IPS-11a (cell line): ENCODE results near the gene RAB3A.
"Not testable (repeated sequence)": the region's sequence is repeated elsewhere in the genome, so short reads cannot be mapped to it uniquely, and the experiment has no call there.

ENCODE experiments used
- H3K4me3 ChIP-seq: one replicate; pipeline ENCODE4 v1.5.1; 2013; ENCODE audit warnings: low read depth, low read length, control low read depth

The RAB3A gene

DNA sequence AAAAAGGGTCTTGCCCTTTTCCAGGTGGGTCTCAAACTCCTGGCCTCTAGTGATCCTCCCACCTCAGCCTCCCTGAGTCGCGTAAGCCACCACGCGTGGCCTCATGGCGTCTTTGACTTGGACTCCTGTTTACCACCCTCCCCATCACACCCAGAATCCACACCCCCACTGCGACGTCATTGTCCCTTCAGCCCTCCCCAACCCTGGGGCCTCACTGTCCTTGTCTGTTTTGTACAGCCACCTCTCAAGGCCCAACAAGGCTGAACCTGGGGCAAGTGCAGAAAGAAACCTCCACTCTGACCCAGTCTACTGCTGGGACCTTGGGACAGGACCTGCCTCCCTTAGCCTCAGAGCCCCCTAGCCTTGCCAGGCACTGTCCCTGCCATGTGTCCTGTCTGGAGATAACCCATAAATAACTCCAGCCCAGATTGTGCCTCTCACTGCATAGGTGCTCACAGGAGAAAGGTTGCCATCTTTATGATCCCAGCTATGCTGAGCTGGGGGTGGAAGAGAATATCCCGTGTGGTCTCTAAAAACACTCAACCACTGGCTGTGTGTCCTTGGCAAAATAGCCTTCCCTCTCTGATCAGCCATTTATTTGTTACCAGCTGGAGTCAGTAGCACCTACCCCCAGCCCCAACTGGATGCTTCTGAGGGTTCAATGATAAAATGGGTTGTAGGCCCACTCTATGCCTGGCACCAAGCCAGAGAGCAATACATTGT, 32.1 kb downstream of the RAB3A start:
- no peak overlapping the region for H3K4me3 ChIP-seq

DNA sequence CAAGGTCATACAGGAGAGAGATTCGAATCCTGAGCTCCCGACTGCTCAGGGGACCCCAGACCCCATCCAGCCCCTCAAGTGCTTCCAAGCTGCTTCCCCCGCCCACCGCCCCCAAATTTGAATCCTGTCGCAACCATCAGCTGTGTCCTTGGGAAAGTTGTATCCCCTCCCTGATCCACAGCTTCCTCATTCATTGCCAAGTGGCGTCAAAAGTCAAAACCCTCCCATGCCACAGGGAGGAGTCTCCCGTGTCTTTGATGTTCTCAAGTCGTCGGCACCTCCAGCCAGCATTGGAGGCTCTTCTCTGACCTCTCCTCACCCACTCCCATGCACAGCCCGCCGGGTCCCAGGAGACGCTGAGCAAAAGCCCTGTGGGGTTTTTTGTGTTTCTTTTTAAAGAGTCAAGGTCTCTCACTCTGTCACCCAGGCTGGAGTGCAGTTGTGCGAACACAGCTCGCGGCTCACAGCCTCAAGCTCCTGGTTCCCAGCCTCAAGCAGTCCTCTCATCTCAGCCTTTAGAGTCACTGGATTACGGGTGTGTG, 33.1 kb downstream of the RAB3A start:
- no peak overlapping the region for H3K4me3 ChIP-seq

DNA sequence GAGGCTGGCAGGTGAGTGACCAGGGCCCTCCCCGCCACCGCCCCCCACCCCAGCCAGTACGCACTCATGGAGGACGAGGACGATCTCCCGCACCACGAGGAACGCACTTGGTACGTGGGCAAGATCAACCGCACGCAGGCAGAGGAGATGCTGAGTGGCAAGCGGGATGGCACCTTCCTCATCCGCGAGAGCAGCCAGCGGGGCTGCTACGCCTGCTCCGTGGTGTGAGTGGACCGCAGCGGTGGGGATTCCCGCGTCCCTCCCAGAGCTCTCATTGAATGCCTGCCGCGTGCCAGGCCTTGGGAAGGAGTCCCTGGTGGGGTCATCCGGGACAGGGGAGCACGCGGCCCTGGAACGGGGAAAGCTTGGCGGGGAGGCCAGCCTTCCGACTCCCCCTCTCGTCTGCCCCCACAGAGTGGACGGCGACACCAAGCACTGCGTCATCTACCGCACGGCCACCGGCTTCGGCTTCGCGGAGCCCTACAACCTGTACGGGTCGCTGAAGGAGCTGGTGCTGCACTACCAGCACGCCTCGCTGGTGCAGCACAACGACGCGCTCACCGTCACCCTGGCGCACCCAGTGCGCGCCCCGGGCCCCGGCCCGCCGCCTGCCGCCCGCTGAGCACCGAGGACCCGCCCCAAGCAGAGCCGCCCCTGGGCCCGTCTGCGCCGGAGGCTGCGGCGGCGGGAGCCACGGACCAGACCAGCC, 35.0 kb downstream of the RAB3A start:
- H3K4me3 ChIP-seq = no peak overlapping the region

DNA sequence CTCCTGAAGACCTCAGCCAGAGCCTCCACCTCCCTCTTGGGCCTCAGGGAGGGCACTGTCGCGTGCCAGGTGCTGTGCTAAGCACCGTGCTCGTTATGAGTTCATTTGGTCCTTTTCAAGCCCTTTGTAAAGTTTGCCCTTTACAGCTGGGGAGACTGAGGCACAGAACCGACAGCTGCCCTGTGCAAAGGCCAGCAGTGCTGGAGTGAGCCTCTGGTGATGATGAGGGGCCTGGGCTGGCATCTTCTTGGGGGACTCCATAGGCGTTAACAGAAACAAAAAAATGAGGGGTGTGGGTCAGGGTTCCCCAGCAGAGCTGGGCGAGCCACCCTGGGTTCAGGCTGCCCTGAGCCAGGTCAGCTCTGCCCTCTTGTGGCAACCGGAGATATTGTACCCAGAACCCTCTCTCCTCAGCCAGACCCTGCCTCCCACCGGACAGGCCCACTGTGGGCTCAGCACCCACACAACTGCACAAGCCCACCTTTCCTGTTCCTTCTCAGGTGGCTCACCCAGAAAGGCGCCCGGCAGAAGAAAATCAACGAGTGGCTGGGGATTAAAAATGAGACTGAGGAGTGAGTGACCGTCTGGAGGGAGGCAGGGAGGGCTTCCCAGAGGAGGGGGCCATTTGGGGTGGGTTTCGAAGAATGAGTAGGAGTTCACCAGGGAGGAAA, 35.7 kb downstream of the RAB3A start:
- no peak overlapping the region for H3K4me3 ChIP-seq

DNA sequence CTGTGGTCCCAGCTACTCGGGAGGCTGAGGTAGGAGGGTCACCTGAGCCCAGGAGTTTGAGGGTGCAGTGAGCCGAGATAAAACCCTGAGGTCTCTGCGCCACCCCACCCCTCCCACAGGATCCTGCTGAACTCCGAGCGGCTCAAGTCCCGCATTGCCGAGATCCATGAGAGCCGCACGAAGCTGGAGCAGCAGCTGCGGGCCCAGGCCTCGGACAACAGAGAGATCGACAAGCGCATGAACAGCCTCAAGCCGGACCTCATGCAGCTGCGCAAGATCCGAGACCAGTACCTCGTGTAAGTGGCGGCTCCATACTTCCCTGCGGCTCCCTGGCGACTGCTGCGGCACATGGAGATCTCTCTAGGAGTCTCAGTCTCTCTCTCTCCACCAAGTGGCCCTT, 36.8 kb downstream of the RAB3A start:
- H3K4me3 ChIP-seq = no peak overlapping the region

DNA sequence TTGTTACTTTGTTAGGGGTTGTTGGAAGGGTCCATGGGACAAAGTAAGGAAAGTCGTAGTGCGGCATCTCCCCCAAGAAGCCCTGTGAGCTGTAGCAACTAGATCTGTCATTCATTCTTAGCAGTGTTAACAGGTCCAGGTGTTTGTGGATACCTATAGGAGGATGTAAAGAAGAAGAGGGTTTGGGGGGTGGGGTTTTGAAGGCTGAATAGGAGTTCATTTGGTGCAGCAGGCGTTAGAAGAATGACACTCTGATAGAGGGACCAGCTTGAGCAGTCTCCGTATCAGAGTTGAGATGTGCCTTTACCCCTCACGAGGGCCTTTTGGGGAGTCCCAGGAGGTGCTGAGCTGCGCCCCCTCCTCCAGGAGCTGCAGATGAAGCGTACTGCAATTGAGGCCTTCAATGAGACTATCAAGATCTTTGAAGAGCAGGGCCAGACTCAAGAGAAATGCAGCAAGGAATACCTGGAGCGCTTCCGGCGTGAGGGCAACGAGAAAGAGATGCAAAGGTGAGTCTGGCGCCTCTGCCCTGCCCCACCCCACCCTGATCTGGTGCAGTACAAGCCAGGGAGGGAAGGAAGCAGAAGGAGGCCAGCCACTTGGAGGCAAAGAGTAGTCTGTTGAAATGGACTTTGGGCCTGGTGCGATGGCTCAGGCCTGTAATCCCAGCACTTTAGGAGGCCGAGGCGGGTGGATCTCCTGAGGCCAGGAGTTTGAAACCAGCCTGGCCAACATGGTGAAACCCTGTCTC, 37.9 kb downstream of the RAB3A start:
- no peak overlapping the region for H3K4me3 ChIP-seq

DNA sequence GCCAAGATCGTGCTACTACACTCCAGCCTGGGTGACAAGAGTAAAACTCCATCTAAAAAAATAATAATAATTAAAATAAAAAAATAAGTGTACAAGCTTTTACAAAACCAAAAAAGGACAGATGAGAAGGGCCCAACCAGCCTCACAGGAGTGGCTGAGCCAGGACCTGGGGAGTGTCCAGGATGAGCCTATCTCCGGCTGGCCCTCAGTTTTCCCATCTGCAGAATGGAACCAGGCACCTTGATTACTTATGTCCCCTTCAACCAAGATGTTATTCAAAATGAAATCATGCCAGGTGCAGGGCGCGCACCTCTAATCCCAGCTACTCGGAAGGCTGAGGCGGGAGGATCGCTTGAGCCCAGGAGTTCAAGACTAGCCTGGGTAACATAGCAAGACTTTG, 39.8 kb downstream of the RAB3A start:
- H3K4me3 ChIP-seq = no peak overlapping the region

DNA sequence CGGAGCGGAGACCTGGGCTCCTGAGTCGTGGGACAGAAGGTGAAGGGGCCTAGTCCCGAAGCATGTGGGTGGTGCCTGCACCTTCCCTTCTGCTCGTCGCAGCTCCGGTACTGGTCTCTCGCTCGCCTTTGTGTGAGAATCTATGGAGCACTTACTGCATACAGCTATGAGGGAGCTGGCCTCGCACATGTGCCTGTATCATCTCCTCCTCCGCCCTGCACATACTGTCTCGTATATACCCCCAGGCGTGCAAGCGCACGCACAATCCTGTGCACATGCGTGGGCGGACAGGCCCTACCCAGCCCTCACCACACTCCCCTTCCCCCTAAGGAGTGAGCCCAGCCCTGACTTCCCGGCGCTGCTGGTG, 42.2 kb downstream of the RAB3A start:
- H3K4me3 ChIP-seq = no peak overlapping the region

DNA sequence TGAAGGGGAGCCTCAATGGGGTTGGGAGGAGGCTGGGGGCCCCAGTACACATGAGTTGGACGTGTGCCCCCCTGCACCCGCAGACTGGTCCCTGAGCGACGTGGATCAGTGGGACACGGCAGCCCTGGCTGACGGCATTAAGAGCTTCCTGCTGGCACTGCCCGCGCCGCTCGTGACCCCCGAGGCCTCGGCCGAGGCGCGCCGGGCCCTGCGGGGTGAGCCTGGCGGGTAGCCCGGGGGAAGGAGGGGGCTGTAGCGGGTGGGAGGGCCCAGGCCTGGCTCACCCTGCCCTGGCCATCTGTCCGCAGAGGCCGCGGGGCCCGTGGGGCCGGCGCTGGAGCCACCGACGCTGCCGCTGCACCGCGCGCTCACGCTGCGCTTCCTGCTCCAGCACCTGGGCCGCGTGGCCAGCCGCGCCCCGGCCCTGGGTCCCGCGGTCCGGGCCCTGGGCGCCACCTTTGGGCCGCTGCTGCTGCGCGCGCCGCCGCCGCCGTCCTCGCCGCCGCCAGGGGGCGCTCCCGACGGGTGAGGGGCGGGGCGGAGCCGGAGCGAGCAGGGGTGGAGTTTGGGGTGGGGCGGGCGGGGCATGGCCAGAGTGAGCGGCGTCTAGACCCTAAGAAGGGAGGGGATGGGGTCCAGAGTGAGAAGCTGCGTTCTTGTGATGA, 42.7 kb downstream of the RAB3A start:
- H3K4me3 ChIP-seq = no peak overlapping the region

DNA sequence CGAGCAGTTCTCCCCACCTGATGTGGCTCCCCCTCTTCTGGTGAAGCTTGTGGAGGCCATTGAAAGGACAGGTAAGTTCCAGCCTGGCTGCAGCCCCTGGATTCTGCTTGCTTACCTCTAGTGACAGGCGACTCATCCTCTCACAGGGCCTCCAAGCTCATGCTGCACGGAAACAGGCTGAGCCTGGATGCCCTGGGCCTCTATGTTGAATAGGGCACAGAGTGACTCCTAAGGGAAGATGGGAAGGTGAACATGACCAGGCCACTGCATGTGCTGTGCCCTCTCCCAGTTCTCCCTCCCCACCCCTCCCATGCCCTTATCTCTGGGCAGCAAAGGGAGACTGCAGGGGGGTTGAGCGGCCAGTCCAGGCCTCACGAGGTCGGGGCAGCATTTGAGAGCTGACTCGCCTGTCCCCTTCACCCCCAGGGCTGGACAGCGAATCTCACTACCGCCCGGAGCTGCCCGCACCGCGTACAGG, 43.3 kb downstream of the RAB3A start:
- H3K4me3 ChIP-seq = no peak overlapping the region

DNA sequence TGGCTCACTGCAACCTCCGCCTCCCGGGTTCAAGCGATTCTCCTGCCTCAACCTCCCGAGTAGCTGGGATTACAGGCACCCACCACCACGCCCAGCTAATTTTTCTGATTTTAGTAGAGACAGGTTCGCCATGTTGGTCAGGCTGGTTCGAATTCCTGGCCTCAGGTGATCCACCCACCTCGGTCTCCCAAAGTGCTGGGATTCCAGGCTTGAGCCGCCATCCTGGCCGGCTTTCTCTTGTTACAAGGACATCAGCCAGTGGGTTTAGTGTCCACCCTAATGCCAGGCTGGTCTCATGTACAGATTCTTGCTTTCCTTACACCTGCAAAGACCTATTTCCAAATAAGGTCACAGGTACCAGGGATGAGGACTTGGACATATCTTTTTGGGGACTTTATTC, 44.0 kb downstream of the RAB3A start:
- no peak overlapping the region for H3K4me3 ChIP-seq

DNA sequence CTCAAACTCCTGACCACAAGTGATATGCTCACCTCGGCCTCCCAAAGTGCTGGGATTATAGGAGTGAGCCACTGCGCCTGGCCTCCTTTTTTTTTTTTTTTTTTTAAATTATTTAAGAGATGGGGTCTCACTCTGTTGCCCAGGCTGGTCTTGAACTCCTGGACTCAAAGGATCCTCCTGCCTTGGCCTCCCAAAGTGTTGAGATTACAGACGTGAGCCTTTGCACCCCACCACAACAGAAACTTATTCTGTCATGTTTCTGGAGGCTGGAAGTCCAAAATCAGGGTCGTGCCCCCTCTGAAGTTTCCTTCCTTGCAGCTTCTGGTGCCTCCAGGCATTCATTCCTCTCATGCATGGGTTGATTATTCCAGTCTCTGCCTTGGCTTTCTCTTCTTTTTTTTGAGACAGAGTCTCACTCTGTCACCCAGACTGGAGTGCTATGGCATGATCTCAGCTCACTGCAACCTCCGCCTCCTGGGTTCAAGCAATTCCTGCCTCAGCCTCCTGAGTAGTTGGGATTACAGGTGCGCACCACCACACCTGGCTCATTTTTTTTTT, 44.7 kb downstream of the RAB3A start:
- H3K4me3 ChIP-seq = not testable (repeated sequence)

DNA sequence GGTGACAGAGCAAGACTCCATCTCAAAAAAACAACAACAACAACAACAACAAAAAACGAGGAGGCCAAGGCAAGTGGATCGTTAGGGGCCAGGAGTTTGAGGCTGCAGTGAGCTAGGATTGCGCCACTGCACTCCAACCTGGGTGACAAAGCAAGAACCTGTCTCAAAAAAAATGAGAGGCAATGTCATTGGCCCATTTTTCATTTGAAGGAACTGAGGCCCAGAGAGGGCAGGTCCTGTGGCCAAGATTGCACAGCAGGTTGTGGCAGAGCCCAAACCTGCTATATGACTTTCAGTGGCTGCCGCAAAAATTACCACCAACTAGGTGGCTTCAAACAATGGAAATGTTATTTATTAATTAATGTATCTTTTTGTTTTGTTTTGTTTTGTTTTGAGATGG, 45.4 kb downstream of the RAB3A start:
- H3K4me3 ChIP-seq = no peak overlapping the region

DNA sequence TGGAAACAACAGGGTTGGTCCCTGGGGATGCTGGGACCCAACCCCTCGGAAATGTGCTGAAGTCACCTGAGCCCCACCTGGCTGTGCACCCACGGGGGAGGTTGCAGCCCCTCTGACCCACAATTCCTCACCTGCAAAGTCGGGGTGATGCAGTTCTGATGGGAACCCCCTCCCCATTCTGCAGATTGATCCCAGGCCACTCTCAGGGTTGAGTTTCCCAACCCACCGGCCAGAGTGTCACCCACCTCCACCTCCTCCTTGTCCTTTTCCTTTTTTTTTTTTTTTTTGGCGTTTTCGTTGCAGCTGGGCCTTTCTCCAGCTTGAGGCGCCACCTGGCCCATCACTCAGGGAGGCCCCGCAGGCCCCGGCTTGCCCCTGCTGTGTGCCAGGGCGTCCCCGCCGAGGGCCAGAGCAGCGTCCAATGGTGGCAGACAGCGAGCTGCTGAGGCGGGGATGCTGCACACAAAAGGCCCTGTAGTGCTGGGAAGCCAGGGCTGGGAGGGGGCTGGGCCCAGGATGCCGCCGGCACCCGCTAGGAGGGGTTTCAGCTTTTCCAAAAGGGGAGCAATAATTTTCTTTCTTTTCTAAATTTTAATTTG, 46.3 kb downstream of the RAB3A start:
- no peak overlapping the region for H3K4me3 ChIP-seq

DNA sequence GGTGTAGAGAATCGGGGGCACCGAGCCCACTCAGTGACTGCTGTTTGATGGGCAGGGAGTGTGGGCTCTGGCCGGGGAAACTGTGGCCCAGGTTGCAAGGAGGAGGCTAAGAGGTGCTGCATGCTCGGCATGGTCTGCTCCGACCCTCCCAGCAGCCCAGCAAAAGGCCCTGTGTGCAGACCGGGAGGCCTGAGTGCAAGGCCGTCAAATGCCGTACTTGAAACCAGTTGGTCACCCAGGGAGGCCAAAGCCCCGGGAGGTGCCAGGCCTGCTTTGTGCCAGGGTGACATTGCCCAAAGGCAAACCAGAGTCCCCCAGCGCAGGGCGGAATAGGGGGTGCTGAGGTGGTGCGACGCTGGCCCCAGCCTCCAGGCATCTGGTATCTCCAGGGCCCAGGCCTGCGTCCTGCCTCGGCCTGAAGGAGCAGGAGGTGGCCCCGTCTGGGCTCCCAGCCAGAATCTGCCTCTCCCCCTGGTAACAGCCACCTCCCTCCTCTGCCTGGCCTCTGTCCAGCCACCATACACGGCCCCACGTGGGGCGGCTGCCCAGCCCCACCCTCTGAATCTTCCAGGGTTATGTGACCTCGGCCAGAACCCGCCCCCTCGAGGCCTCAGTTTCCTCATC, 46.9 kb downstream of the RAB3A start:
- H3K4me3 ChIP-seq = no peak overlapping the region

DNA sequence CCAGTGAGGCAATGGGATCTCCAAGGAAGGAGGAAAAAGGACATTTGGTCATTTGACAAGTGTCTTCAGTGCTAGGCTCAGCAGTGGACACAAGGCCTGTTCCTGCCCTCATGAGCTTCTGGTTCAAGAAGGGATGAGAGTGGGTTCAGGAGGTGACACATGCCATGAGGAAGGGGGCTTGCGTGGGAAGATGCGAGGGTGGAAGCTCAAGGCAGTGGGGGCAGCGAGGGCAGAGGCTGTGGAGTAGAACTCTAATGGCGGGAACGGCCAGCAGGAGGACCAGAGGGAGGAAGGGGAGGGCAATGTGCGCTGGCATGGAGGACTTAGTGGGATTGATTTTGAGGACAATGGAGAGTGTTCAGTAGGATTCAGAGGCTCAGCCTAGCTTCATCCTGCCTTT, 47.6 kb downstream of the RAB3A start:
- no peak overlapping the region for H3K4me3 ChIP-seq

DNA sequence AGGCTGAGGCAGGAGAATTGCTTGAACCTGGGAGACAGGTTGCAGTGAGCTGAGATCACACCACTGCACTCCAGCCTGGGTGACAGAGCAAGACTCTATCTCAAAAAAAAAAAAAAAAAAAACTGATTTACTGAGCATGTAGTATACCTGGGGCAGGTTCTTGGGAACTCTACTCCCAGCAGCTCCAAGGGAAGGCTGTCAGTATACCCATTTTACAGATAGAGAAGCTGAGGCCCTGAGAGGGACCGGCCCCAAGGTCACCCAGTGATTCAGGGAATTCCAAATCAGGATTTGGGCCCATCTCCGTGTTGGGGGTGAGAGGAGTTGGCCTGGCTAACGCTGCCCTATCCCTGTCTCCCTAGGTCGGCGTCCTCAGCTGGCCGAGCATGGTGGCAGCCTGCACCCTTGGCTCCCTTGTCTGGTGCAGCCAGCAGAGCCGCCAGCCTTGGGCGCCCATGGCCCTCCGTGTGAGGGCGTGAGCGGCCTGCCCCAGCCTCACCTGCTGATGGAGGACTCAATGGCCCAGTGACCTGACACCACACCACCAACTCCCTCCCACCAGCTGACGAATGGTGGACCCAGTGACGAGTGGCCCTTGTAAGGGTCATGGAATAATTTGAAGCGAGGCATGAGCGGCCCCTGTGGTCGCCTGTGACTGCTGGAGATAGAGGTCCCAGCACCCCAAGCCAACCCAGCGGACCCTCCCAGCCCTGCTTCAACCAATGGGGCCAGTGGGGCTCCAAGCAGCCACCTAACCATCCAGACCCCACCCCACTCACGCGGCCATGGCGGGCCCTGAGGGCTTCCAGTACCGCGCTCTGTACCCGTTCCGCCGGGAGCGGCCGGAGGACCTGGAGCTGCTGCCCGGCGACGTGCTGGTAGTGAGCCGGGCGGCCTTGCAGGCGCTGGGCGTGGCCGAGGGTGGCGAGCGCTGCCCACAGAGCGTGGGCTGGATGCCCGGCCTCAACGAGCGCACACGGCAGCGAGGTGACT, 48.5 kb downstream of the RAB3A start:
- H3K4me3 ChIP-seq = no peak overlapping the region

DNA sequence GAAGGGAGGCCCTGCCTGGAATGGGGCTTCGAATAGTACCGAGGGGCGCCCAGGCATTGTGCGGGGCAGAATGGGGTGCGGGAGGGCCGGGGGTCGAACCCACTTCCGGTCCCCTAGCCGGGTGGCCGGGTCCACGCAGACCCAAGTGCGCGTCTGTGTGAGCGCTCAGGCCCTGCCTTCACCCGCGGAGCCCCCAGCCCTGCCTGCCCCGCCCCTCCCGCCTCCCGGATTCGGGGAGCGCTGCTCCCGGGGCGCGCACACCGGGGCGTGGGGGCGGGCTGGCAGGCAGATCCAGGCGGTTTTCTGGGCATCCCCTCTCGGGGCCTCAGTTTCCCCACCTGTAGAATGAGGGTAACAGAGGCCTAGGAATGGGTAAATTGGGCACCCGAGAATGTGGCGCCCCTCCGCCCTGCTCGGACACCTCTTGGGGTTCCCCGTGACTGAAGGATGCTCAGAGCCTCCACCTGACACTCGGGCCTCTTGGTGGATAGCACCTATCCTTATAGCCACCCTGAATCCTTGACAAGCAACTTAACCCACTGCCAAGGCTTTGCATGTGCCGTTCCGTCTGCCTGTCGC, 50.2 kb downstream of the RAB3A start:
- peak overlapping the region; percentile 76 for H3K4me3 ChIP-seq
